GM19240 (cell line): ENCODE results near the gene GALNT9.
"Not testable (repeated sequence)": the region's sequence is repeated elsewhere in the genome, so short reads cannot be mapped to it uniquely, and the experiment has no call there.

Experiments
- DNase-seq: peaks from one replicate; pipeline ENCODE4 v3.0.0; 2011; ENCODE audit warnings: low spot score; ENCODE audit not compliant: insufficient read length

The GALNT9 gene

GRCh38 chr12:132314516-132315233 is 14.7 kb downstream of the GALNT9 start:
- DNase-seq, result no peak

GRCh38 chr12:132314035-132314434 is 15.4 kb downstream of the GALNT9 start:
- DNase-seq, result no peak

DNA sequence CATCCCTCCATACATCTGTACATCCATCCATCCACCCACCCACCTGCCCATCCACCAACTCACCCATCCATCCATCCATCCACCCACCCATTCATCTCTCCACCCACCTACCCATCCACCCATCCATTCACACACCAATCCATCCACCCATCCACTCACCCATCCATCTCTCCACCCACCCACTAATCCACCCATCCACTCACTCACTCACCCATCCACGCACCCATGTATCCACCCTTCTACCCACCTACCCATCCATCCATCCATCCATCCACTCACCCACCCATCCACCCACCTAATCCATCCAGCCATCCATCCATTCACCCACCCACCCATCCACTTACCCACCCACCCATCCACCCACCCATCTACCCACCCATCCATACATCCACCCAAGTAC is 16.2 kb downstream of the GALNT9 start:
- no peak for DNase-seq

DNA sequence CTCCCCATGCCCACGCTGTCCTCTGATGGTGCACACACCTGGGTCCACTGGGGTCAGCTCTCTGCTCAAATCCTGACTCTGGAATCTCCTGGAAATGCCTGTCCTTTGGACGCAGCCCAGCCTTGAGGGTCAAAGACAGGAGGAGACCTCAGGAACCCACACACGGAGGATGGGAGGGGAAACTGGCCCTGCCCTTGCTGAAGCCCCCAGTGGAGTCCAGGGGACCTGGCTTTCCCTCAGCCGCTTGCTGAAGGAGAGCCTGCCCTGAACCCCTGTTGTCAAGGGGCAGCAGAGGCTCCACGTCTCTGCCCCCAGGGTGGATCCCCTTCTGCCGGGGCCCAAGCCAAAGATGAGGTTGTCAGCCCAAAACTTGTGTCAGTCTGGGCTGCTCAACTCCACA is 16.9 kb downstream of the GALNT9 start:
- DNase-seq, result no peak

- no peak for DNase-seq
These were observed 18.0 kb downstream of the GALNT9 start for GRCh38 chr12:132311201-132311915.

DNA sequence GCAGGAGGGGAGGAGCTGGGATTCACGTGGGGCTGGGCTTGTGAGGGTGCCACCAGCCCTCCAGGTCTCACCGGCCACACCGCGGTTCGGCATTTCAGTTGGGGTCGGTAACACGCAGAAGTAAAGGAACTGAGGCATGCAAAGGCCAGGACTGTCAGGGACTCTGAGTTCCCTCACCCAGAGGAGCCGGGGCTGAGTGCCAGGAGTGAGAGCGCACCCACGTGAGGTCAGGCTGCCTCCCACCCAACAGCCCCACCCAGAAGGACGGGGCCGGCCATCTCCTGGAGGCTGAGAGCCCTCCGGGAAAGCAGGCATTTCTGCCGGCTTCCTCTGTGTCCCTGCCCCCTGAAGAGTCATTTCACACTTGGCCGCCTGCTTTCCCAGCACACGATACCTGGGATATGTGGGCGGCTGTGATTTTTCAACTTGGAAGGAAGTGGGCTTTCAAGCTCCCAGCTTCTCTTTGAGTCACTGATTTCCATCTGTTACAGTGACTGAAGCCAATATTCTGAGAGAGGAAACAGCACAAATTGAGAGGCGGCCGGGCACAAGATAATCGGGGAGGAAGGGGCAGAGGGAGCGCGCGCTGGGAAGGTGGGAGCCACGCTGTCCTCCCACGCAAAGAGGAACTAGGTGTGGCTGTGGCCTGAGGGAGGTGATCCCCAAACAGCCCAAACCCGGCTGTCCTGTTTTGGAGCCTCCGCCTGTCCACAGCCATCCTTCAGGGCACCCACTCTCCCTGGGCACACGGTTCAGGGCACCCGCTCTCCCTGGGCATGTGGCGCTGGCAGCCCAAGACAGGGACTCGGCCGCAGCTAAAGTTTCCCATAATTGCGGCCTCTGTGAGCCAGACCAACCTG is 19.0 kb downstream of the GALNT9 start:
- no peak for DNase-seq

GRCh38 chr12:132309596-132310086 is 19.7 kb downstream of the GALNT9 start:
- DNase-seq, result no peak

DNA sequence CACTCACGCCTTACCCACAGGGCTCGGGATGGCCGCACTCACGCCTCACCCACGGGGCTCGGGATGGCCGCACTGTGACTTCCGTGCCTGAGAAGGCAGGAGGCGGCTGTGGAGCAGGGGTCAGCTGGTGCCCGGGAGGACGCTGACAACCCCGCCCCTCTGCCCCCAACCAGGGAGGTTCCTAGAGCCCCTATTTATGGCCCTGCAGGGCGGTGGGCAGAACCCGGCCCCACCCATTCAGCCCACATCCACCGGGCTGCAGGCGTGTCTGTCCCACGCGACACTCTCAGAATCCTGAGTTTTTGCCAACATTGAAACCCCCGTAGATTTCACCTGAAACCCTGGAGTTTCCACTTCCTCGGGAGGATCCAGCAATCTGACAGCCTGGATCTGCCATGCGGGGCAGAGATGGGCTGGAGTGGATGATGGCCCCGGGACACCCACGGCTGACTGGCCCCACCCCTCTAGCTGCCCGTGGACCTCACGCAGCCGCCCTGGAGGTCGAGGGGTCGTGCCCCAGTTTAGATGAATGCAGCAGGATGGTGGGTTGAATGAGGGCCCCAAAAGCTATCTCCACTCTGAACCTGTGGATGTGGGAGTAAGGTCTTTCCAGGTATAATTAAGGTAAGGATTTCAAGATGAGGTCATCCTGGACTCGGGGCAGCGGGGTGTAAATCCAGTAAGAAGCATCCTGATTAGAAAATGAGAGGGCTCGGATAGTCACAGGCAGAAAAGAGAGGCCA is 20.4 kb downstream of the GALNT9 start:
- no peak for DNase-seq

GRCh38 chr12:132307976-132308852 is 21.2 kb downstream of the GALNT9 start:
- no peak for DNase-seq

DNA sequence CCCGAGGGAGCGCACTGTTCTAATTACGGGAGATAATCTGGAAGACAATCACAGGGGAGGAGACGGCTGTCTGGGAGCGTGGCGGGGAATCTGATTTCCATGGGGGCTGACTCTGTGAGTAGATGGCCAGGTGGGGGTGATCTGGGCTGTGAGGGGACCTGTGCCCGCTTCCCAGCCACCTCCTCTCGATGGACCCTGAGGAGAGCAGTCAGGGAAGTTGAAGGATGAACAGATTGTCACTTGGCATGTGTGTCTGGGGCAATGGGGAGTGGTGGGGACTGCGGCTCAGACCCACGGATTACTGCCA is 22.6 kb downstream of the GALNT9 start:
- no peak for DNase-seq

GRCh38 chr12:132305991-132306884 is 23.2 kb downstream of the GALNT9 start:
- no peak for DNase-seq

DNA sequence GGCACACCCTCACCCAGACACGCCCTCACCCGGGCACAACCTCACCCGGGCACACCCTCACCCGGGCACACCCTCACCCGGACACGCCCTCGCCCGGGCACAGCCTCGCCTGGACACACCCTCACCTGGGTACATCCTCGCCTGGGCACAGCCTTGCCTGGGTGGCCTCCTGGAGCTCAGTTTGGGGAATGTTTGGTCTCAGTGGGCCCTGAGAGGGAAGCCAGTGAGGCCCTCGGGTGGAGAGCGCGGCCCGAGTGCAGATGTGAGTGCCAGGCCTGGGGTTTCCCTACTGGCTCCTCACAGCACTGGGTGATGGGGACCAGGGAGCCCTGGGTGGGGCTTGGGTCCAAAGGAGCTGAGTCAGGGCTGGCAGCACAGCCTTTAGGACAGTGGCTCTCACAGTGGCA is 23.8 kb downstream of the GALNT9 start:
- no peak for DNase-seq

DNA sequence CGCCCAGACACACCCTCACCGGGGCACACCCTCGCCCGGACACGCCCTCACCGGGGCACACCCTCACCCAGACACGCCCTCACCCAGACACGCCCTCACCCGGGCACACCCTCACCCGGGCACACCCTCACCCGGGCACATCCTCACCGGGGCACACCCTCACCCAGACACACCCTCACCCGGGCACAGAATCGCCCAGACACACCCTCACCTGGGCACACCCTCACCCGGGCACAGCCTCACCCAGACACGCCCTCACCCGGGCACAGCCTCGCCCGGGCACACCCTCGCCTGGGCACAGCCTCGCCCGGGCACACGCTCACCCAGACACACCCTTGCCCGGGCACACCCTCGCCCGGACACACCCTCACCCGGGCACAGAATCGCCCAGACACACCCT is 24.5 kb downstream of the GALNT9 start:
- DNase-seq, result not testable (repeated sequence)

DNA sequence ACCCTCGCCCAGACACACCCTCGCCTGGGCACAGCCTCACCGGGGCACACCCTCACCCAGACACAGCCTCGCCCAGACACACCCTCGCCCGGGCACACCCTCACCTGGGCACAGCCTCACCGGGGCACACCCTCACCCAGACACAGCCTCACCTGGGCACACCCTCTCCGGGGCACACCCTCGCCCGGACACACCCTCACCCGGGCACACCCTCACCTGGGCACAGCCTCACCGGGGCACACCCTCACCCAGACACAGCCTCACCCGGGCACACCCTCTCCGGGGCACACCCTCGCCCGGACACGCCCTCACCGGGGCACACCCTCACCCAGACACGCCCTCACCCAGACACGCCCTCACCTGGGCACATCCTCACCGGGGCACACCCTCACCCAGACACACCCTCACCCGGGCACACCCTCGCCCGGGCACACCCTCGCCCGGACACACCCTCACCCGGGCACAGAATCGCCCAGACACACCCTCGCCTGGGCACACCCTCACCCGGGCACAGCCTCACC is 25.5 kb downstream of the GALNT9 start:
- DNase-seq, result not testable (repeated sequence)

GRCh38 chr12:132302466-132303358 is 26.7 kb downstream of the GALNT9 start:
- no peak for DNase-seq

DNA sequence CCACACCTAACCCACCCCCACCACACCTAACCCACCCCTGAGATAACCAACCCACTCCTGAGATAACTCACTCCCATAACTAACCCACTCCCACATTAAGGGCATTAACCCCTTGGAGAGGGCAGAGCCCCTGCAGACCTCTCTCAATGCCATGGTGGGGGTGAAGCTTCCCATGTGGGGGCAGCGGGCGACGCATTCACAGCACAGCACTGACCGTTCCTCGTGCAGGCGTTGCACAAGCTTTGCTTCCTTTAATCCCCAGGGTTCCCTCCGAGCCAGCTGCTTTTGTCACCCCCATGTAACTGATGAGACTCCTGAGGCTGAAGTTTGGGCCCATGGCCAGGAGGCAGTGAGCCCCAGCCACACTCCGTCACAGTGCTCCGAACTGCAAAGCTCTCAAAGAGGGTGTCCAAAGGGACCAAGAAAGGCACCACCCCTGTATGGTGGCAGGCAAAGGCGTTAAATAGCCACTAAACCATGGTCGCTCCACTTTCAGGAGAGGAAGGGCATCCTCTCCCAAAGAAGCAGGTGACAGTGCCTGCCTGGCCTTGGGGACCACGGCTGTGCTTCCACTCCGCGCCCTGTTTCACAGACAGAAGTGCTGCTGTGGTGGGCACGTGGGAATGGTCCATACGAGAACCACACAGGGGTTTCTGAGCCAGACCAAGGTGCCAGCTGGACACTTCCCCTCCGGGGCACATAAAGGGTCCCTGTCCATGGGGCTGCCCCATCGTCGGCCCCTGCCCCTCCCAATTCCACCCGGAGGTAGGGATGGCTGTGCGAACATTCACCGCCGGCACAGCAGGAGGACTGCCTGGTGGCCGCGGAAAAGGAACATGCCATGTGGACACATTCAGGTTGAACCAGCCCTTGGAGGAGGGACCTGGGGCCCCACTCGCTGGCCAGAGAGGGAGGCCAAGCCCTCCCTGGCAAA is 28.3 kb downstream of the GALNT9 start:
- DNase-seq, result no peak

DNA sequence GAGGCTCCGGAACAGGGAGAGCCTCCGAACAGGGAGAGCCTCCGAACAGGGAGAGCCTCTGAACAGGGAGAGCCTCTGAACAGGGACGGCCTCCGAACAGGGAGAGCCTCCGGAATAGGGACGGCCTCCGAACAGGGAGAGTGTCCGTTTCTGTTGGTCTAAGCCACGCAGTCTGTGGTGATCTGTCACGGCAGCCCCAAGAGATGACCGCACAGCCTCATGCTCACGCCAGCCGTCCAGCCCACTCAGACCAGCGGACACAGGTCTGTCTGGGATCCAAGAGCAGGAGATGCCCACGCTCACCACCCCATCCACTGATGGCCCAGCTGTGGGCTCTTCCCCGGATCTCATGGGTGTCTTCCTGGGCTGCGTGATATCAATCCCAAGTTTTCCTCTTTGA is 33.3 kb downstream of the GALNT9 start:
- DNase-seq, result no peak
